Posterior vena cava (tissue), 2 donors: ENCODE results near the gene CALHM3. TPM values are rescaled to one million over a fixed set of nuclear protein-coding genes. Genes with fewer than 3 reads are reported as not detected.

Experiments used
- DNase-seq: peaks from one replicate; pipeline ENCODE4 v3.0.0-alpha.2; 2020; ENCODE audit warnings: low spot score
- intact Hi-C, 2 donors: fragments of 100-400 bp; cut with DNase I; formaldehyde crosslinking; loops; one replicate each; pipeline versions ENCODE4 v1.14.1 to v1.14.2; 2022 to 2023
- total RNA-seq, 2 donors: library from RNA; stranded (reverse); fragmentation: NEBNext Ultra II Directional; extraction: Animal tissue kit (Norgen Biotek cat#: 25700); gene quantifications; one replicate each; pipeline ENCODE4 v1.2.1, GENCODE V29; 2021
- donor health status: DM: yes; HTN: yes; CAD: no.
- donor health status: DM: yes; HTN: yes; CAD: no.

Gene CALHM3
- total RNA-seq, 2 donors from 2014 or later: not detected

GRCh38 chr10:103456074-103456660, 22.9 kb downstream of the CALHM3 start:
- intact Hi-C loops: no loop called here
- DNase-seq: no peak

- intact Hi-C loops: no loop called here
- no peak for DNase-seq
Measured at GRCh38 chr10:103455235-103455634, 23.8 kb downstream of the CALHM3 start.

- no peak for DNase-seq
- intact Hi-C loops: no loop called here
Measured at GRCh38 chr10:103454026-103454425, 25.0 kb downstream of the CALHM3 start.

- DNase-seq: no peak
- intact Hi-C loops: no loop called here
Measured at GRCh38 chr10:103452506-103453230, 26.4 kb downstream of the CALHM3 start.

- DNase-seq: peak; percentile 93
- intact Hi-C loops: no loop called here
Measured at GRCh38 chr10:103451831-103452505, 27.1 kb downstream of the CALHM3 start, which contains the start of gene CALHM2. Gene CALHM2 (minus strand): TSS chr10:103452370. CDS start chr10:103449941, 2,429 bp downstream.

GRCh38 chr10:103451091-103451813, 27.8 kb downstream of the CALHM3 start:
- intact Hi-C loops: no loop called here
- peak; percentile 95 for DNase-seq

- DNase-seq: peak; percentile 65
- intact Hi-C loops: no loop called here
Measured at GRCh38 chr10:103450201-103450695, 28.8 kb downstream of the CALHM3 start.

GRCh38 chr10:103449208-103450144, 29.6 kb downstream of the CALHM3 start:
- intact Hi-C loops: no loop called here
- peak; percentile 80 for DNase-seq

- peak; percentile 90 for DNase-seq
- intact Hi-C loops: no loop called here
Measured at GRCh38 chr10:103448746-103449145, 30.3 kb downstream of the CALHM3 start.

- intact Hi-C loops: no loop called here
- DNase-seq: no peak
Measured at GRCh38 chr10:103447187-103447586, 31.9 kb downstream of the CALHM3 start.

- intact Hi-C loops: no loop called here
- peak; percentile 96 for DNase-seq
Measured at GRCh38 chr10:103445767-103446567, 33.1 kb downstream of the CALHM3 start.

GRCh38 chr10:103445366-103445765, 33.7 kb downstream of the CALHM3 start:
- no peak for DNase-seq
- intact Hi-C loops: no loop called here

GRCh38 chr10:103444478-103444877, 34.6 kb downstream of the CALHM3 start:
- intact Hi-C loops: no loop called here
- no peak for DNase-seq

- intact Hi-C loops: no loop called here
- no peak for DNase-seq
Measured at GRCh38 chr10:103443475-103444185, 35.4 kb downstream of the CALHM3 start.

GRCh38 chr10:103442031-103442461, 37.0 kb downstream of the CALHM3 start:
- intact Hi-C loops: no loop called here
- peak; percentile 89 for DNase-seq

- intact Hi-C loops: no loop called here
- no peak for DNase-seq
Measured at GRCh38 chr10:103441611-103442010, 37.4 kb downstream of the CALHM3 start.

GRCh38 chr10:103441206-103441605, 37.8 kb downstream of the CALHM3 start:
- intact Hi-C loops: no loop called here
- DNase-seq: no peak
